HCT116 (cell line): ENCODE measurements around the gene TMEM178B. TPM values are rescaled to one million over a fixed set of nuclear protein-coding genes. Genes with fewer than 3 reads are reported as not detected.
A peak's percentile ranks its signal among the peaks of the same experiment; 100 is the strongest.

Experiments used
- ATAC-seq: fragments of 200-7000 bp; cut with Tn5 transposase; 2 replicates; pipeline ENCODE4 v1.9.1; 2020; ENCODE audit warnings: mild to moderate bottlenecking, moderate library complexity
- BruUV-seq: library from RNA; stranded (reverse); fragments of 400-500 nt; replicated peaks from 2 replicates; lab custom pipeline; 2021; lab: Mats Ljungman, UMichigan
- CTCF ChIA-PET: fragments of 300-600 bp; sonication (Branson Sonifier 250); formaldehyde crosslinking; loops from one replicate; lab custom pipeline; 2021; ENCODE audit warnings: antibody characterized with exemption; lab: Charles Lee
- POLR2A ChIA-PET: fragments of 300-600, 350-600 bp; sonication (Branson Sonifier 250); formaldehyde crosslinking; loops from one replicate; lab custom pipeline; 2021; ENCODE audit warnings: antibody characterized with exemption; lab: Charles Lee
- RAD21 ChIA-PET, 2 experiments: fragments of 300-600 bp; sonication (Branson Sonifier 250); formaldehyde crosslinking; loops; one replicate each; lab custom pipeline; 2023; ENCODE audit warnings: low total read pairs in 2 of 2; ENCODE audit not compliant: uncharacterized antibody in 2 of 2, unreplicated experiment in 2 of 2, low non-redundant PET in 1 of 2; lab: Charles Lee
- DNase-seq: peaks from one replicate; pipeline ENCODE4 v3.0.0-alpha.2; 2010; ENCODE audit warnings: low read depth, low spot score
- H2AFZ ChIP-seq: fragments of 200-600 bp; shearing (Covaris generic), sonication (generic); 2 replicates; pipeline ENCODE4 v1.6.1; 2017; ENCODE audit warnings: low read depth, mixed run types, mixed read lengths, antibody characterized with exemption, low read length; ENCODE audit not compliant: poor library complexity, severe bottlenecking
- H3K27ac ChIP-seq: 2 replicates; pipeline ENCODE4 v1.5.1; 2012; ENCODE audit warnings: low read depth, low read length
- H3K27me3 ChIP-seq: fragments of 200-600 bp; sonication (generic); 2 replicates; pipeline ENCODE4 v1.6.1; 2016; ENCODE audit warnings: mixed run types, low read length, mixed read lengths; ENCODE audit not compliant: insufficient read depth
- H3K36me3 ChIP-seq, 2 experiments: fragments of 200-500 bp in 1 of 2; fragments of 200-600 bp in 1 of 2; sonication (Bioruptor generic) in 1 of 2; sonication (generic) in 1 of 2; 2 replicates each; pipeline versions ENCODE4 v1.5.1 to v1.6.1; 2014 to 2016; ENCODE audit warnings: low read length in 2 of 2, inconsistent platforms in 1 of 2, mixed read lengths in 1 of 2, mixed run types in 1 of 2; ENCODE audit not compliant: insufficient read depth in 2 of 2, control insufficient read depth in 1 of 2
- H3K4me1 ChIP-seq, 2 experiments: fragments of 200-600 bp in 1 of 2; sonication (generic) in 1 of 2; 2 replicates each; pipeline versions ENCODE4 v1.5.1 to v1.6.1; 2012 to 2017; ENCODE audit warnings: low read length in 2 of 2, inconsistent platforms in 1 of 2, mild to moderate bottlenecking in 1 of 2, mixed read lengths in 1 of 2, mixed run types in 1 of 2, moderate library complexity in 1 of 2; ENCODE audit not compliant: insufficient read depth in 2 of 2, control insufficient read depth in 1 of 2
- H3K4me2 ChIP-seq: fragments of 200-600 bp; sonication (generic); 2 replicates; pipeline ENCODE4 v1.6.1; 2017; ENCODE audit warnings: mixed run types, low read length, mixed read lengths
- H3K4me3 ChIP-seq, 2 experiments: fragments of 200-600 bp in 1 of 2; sonication (generic) in 1 of 2; replicated peaks in 1 of 2; 2 replicates each; pipeline ENCODE4 v1.5.1; 2011 to 2016; ENCODE audit warnings: low read length in 2 of 2, control low read depth in 1 of 2, low read depth in 1 of 2, mild to moderate bottlenecking in 1 of 2, mixed read lengths in 1 of 2, mixed run types in 1 of 2
- H3K79me2 ChIP-seq: fragments of 200-600 bp; sonication (generic); 2 replicates; pipeline ENCODE4 v1.6.1; 2017; ENCODE audit warnings: mild to moderate bottlenecking, mixed run types, low read length, moderate library complexity, mixed read lengths; ENCODE audit not compliant: insufficient read depth
- H3K9ac ChIP-seq: fragments of 200-600 bp; sonication (generic); 2 replicates; pipeline ENCODE4 v1.6.1; 2016; ENCODE audit warnings: low read length, mixed read lengths
- H3K9me2 ChIP-seq: fragments of 200-600 bp; sonication (generic), shearing (Covaris generic); 2 replicates; pipeline ENCODE4 v1.6.1; 2017; ENCODE audit warnings: mixed run types, mild to moderate bottlenecking, moderate library complexity; ENCODE audit not compliant: insufficient read depth
- H3K9me3 ChIP-seq, 2 experiments: fragments of 200-500 bp in 1 of 2; fragments of 200-600 bp in 1 of 2; sonication (Bioruptor generic) in 1 of 2; sonication (generic) in 1 of 2; 2 replicates each; pipeline ENCODE4 v1.6.1; 2014 to 2017; ENCODE audit warnings: low read length in 2 of 2, mixed read lengths in 2 of 2, inconsistent platforms in 1 of 2, low read depth in 1 of 2, mild to moderate bottlenecking in 1 of 2, mixed run types in 1 of 2, moderate library complexity in 1 of 2; ENCODE audit not compliant: control insufficient read depth in 1 of 2, insufficient read depth in 1 of 2
- H4K20me1 ChIP-seq: fragments of 200-600 bp; sonication (generic), shearing (Covaris generic); 2 replicates; pipeline ENCODE4 v1.6.1; 2017; ENCODE audit warnings: mixed run types, mild to moderate bottlenecking, moderate library complexity; ENCODE audit not compliant: insufficient read depth
- ATF3 ChIP-seq: IDR thresholded peaks from 2 replicates; pipeline ENCODE4 v1.6.1; 2012
- CTCF ChIP-seq, 3 experiments: fragments of 200-600 bp in 1 of 3; sonication (generic) in 1 of 3; IDR thresholded peaks in 2 of 3; conservative IDR thresholded peaks in 1 of 3; 2 replicates each; pipeline ENCODE4 v1.5.1; 2012 to 2017; ENCODE audit warnings: low read depth in 2 of 3, low read length in 2 of 3, antibody characterized with exemption in 1 of 3, borderline replicate concordance in 1 of 3, control low read depth in 1 of 3, mild to moderate bottlenecking in 1 of 3, mixed read lengths in 1 of 3, mixed run types in 1 of 3, moderate library complexity in 1 of 3; ENCODE audit not compliant: insufficient read depth in 1 of 3
- EGR1 ChIP-seq: IDR thresholded peaks from 2 replicates; pipeline ENCODE4 v1.6.1; 2012; ENCODE audit warnings: low read depth
- ELF1 ChIP-seq: IDR thresholded peaks from 2 replicates; pipeline ENCODE4 v1.6.1; 2012; ENCODE audit warnings: low read depth, borderline replicate concordance
- EZH2 ChIP-seq: fragments of 200-600 bp; sonication (generic); IDR thresholded peaks from 2 replicates; pipeline ENCODE4 v1.6.1; 2017; ENCODE audit warnings: antibody characterized with exemption, mixed run types
- FOSL1 ChIP-seq: IDR thresholded peaks from 2 replicates; pipeline ENCODE4 v1.6.1; 2012; ENCODE audit warnings: low read depth
- POLR2A ChIP-seq: IDR thresholded peaks from 2 replicates; pipeline ENCODE4 v1.7.0; 2011; ENCODE audit warnings: borderline replicate concordance; ENCODE audit not compliant: insufficient read depth, insufficient read length; ENCODE audit errors: extremely low read depth
- RAD21 ChIP-seq: IDR thresholded peaks from 2 replicates; pipeline ENCODE4 v1.6.1; 2012; ENCODE audit warnings: low read depth, mild to moderate bottlenecking
- SP1 ChIP-seq: IDR thresholded peaks from 2 replicates; pipeline ENCODE4 v1.6.1; 2012; ENCODE audit warnings: low read depth
- TCF7L2 ChIP-seq: IDR thresholded peaks from 2 replicates; pipeline ENCODE4 v1.7.0; 2011; ENCODE audit warnings: borderline replicate concordance, inconsistent platforms; ENCODE audit not compliant: insufficient read depth, insufficient read length; ENCODE audit errors: extremely low read depth
- YY1 ChIP-seq: IDR thresholded peaks from 2 replicates; pipeline ENCODE4 v1.6.1; 2011; ENCODE audit warnings: low read length, low read depth, moderate library complexity, mild to moderate bottlenecking; ENCODE audit not compliant: insufficient replicate concordance; ENCODE audit errors: extremely low read depth
- ZFX ChIP-seq: fragments of 450-650 bp; IDR thresholded peaks from 2 replicates; pipeline ENCODE4 v1.6.1; 2017
- ZNF274 ChIP-seq: fragments of 200-500 bp; sonication (Bioruptor generic); IDR thresholded peaks from 2 replicates; pipeline ENCODE4 v1.6.1; 2014; ENCODE audit warnings: mild to moderate bottlenecking, low read depth, low read length, inconsistent platforms
- intact Hi-C: fragments of 100-400 bp; cut with micrococcal nuclease; formaldehyde crosslinking; loops from 2 replicates; pipeline ENCODE4 v1.10.0; 2022
- total RNA-seq: library from RNA; stranded (reverse); gene quantifications from one replicate; pipeline ENCODE4 v1.2.1, GENCODE V29; 2021; ENCODE audit not compliant: unreplicated experiment
- TF ChIP-seq, protein P1 (sequence below): IDR thresholded peaks from 2 replicates; pipeline ENCODE4 v1.6.1; 2012

TMEM178B gene
- total RNA-seq, 1 experiment from 2014 or later = 0.02 TPM

DNA sequence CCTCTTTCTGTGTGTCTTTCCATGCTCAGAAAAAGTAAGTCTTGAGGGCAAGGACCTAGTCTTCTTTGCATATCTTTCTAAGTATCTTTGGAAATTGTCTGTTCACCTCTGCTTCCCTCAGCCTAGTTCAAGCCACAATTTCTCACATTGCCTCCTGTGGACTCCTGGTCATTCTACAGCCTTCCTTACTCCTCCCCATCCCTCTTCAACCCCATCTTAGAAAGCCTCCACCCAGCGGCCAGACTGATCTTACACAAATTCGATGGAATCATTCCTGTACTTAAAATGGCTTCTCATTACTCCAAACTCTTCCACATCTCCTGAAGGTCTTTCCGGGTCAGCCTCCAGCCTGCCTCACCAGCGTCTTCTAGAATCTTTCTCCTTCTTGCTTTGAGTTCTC, 453.2 kb downstream of the TMEM178B start:
- peaks cover 26% of the 10 kb centered on the region for H3K27me3 ChIP-seq
- H3K9me3 ChIP-seq = no peaks in the 10 kb centered on the region
- H2AFZ ChIP-seq = no peak overlapping the region
- no peaks in the 10 kb centered on the region for H3K36me3 ChIP-seq
- intact Hi-C loops = no loop called here
- ChIA-PET POLR2A (no interaction called here), CTCF (no interaction called here), RAD21 (no interaction called here)
- no peaks in the 10 kb centered on the region for H3K4me1 ChIP-seq
- no peaks in the 10 kb centered on the region for H4K20me1 ChIP-seq
- no TSS peak for BruUV-seq
- H3K27ac ChIP-seq = no peak overlapping the region
- ATAC-seq (peak; percentile 63), DNase-seq (no peak)
- H3K9ac ChIP-seq = no peak overlapping the region
- no peak for TF ChIP-seq RAD21
- TF ChIP-seq YY1 = no peak
- no peak for TF ChIP-seq POLR2A
- TF ChIP-seq FOSL1 = no peak
- TF ChIP-seq, protein P1, sequence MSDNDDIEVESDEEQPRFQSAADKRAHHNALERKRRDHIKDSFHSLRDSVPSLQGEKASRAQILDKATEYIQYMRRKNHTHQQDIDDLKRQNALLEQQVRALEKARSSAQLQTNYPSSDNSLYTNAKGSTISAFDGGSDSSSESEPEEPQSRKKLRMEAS = no peak
- no peak for TF ChIP-seq EGR1
- no peak for TF ChIP-seq SP1
- TF ChIP-seq TCF7L2 = no peak
- TF ChIP-seq ATF3 = no peak
- TF ChIP-seq EZH2 = no peak
- TF ChIP-seq ZNF274 = no peak
- no peak for TF ChIP-seq ELF1
- TF ChIP-seq ZFX = no peak
- TF ChIP-seq CTCF (IDR thresholded peaks at IDR 0.05 in 2 of 3, conservative IDR thresholded peaks at IDR 0.05 in 1 of 3; ENCODE audit: borderline replicate concordance in 1 of 3, insufficient read depth in 1 of 3, low read depth in 2 of 3, low read length in 2 of 3) = no peak
- no peaks in the 10 kb centered on the region for H3K9me2 ChIP-seq
- H3K4me2 ChIP-seq = no peak overlapping the region
- H3K4me3 ChIP-seq = no peak overlapping the region
- H3K79me2 ChIP-seq = no peaks in the 10 kb centered on the region
